GM20000 (cell line): Measurements from ENCODE around the gene HHAT.

ENCODE experiments used
- DNase-seq: peaks from one replicate; pipeline ENCODE4 v3.0.0; 2012; ENCODE audit warnings: low spot score
- CTCF ChIP-seq: IDR thresholded peaks from 2 replicates; pipeline ENCODE4 v1.5.1; 2012; ENCODE audit warnings: mild to moderate bottlenecking, control low read depth; ENCODE audit errors: extremely low read depth, missing control alignments

Gene HHAT

GRCh38 chr1:210608767-210609166, 280.1 kb downstream of the HHAT start:
- no peak for TF ChIP-seq CTCF
- no peak for DNase-seq

DNA sequence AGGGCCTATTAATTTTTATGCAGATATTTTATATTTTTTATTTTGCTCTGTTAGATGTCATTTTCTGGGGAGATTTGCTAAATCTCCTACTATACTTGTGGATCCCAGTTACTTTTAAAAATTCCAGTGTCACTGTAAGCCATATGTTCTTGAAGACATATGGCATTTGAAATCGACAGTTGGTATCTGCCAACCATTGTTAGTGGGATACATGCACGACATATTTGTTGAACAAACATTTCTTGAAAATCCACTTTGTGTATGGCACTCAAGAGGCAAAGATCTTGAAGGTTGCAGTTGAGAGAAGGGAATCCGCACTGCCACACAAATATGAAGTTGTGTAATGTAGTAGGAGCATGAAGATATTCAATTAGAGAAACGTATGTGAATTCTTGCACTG, 287.7 kb downstream of the HHAT start:
- TF ChIP-seq CTCF, result no peak
- no peak for DNase-seq

DNA sequence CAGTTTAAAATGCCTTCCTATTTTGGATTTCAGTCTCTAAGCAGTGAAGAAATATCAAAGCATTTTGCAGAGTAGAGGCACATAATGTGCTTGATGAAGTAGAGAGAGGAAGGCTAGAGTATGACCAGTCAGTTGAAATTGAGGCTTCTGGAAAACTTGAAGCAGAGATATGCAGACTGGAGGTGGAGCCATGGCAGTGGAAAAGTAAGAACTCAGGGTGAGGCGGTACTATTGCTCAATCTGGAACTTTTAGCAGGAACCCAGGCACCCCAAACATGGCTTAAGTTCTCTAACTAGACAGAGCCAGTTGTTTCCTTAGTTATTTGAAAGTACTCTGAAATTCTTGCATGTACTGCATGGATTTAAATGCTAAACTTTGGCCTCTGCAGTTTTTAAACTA, 288.6 kb downstream of the HHAT start:
- DNase-seq, result no peak

DNA sequence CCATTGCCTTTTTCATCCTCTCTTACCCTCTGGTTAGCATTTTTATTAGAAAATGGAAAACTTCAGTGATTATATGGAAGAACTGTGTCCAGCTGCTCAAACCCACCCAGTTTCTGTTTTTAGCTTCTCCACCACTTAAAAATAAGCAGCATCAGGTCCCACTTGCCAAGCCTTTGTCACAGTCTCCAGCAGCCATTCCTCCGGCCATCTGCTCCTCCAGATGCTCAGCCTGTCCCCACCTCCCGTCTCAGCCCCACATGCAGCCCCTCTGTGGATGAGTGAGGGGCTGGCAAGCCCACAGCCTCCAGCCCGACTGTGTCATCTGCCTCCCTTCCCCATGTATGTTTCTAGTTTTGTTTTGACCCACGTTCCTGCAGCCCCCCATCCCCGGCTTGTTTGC, 289.7 kb downstream of the HHAT start:
- TF ChIP-seq CTCF, result no peak
- no peak for DNase-seq

More for the DNA sequence above, 288.6 kb downstream of the HHAT start:
- TF ChIP-seq CTCF, result no peak

GRCh38 chr1:210620867-210621488, 292.3 kb downstream of the HHAT start:
- no peak for DNase-seq
- TF ChIP-seq CTCF, result no peak

DNA sequence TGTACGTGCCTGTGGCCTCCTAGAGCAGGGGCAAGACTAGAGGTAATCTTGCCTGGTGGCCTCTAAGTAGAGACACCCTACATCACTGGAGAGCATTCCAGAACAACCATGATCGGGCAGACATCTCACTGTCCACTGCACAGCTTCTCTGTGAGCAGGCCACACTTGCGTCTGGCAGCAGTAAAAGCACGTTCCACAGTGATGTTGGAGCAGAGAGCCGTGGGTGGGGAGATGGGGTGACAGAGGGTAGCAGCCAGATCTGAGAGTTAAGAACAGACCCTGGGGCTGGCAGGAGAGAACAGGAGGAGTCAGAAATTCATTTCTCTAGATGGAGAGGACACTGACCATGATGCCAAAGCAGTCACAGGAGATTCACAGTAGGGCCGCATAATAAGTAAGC, 293.0 kb downstream of the HHAT start:
- no peak for DNase-seq
- TF ChIP-seq CTCF, result no peak

DNA sequence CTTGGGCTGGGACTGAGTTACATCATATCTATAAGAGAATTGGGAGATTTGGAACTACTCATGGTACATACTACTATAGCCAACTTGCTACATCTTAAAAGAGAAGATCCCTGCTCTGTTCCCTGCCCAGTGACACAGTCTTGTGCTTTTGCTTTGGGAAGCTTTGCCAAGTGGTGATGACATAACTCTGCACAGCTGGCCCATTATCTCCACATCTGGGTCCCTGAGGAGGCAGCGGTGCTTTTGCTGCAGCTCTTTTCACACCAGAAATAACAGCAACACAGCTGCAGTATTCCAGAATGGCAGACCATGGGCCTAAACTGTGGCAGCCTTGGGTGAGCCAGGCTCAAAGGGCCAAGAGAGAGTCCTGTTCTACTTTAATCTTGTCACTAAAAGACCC, 296.0 kb downstream of the HHAT start:
- DNase-seq, result no peak
- TF ChIP-seq CTCF, result no peak
